Glomerular visceral epithelial cell (primary cell): ENCODE data around the gene PSMC5.
"Not testable (repeated sequence)": the region's sequence is repeated elsewhere in the genome, so short reads cannot be mapped to it uniquely, and the experiment has no call there.

Experiments
- DNase-seq: peaks from one replicate; pipeline ENCODE4 v3.0.0-alpha.2; 2016; ENCODE audit errors: extremely low spot score

The PSMC5 gene

GRCh38 chr17:63870292-63870665 is 43.0 kb downstream of the PSMC5 start:
- DNase-seq = not testable (repeated sequence)

- DNase-seq = peak; percentile 49
These were observed 44.6 kb downstream of the PSMC5 start for GRCh38 chr17:63871646-63872365.

- DNase-seq = not testable (repeated sequence)
These were observed 46.3 kb downstream of the PSMC5 start, which contains the start of gene CSH2 for GRCh38 chr17:63873577-63873976. Gene CSH2 (minus strand): TSS chr17:63873677. CDS start chr17:63873614, 63 bp downstream.

GRCh38 chr17:63874061-63874626 is 46.9 kb downstream of the PSMC5 start:
- DNase-seq = not testable (repeated sequence)

- DNase-seq = not testable (repeated sequence)
These were observed 47.5 kb downstream of the PSMC5 start for GRCh38 chr17:63874693-63875092.

- DNase-seq = not testable (repeated sequence)
These were observed 51.2 kb downstream of the PSMC5 start for GRCh38 chr17:63878413-63878812.

GRCh38 chr17:63880706-63881105 is 53.5 kb downstream of the PSMC5 start:
- DNase-seq = no peak

GRCh38 chr17:63881337-63881736 is 54.1 kb downstream of the PSMC5 start:
- not testable (repeated sequence) for DNase-seq
